CD8-positive, alpha-beta memory T cell (primary cell): ENCODE results near the gene OR8K3. TPM values are rescaled to one million over a fixed set of nuclear protein-coding genes. Genes with fewer than 3 reads are reported as not detected.

Source experiments
- CTCF ChIA-PET: fragments of 350-600 bp; sonication (Branson Sonifier 250); formaldehyde crosslinking; loops from one replicate; lab custom pipeline; 2021; ENCODE audit warnings: antibody characterized with exemption; lab: Charles Lee
- POLR2A ChIA-PET: fragments of 350-600 bp; sonication (Branson Sonifier 250); formaldehyde crosslinking; loops from one replicate; lab custom pipeline; 2021; ENCODE audit warnings: antibody characterized with exemption; lab: Charles Lee
- DNase-seq, 5 donors: peaks; one replicate each; pipeline versions ENCODE4 v3.0.0 to v3.0.0-alpha.2; 2020 to 2022; ENCODE audit warnings: mixed read lengths in 1 of 5
- H3K27ac ChIP-seq: one replicate; pipeline ENCODE4 v1.7.0; 2013; ENCODE audit warnings: low read depth, mild to moderate bottlenecking, low read length, moderate library complexity
- H3K27me3 ChIP-seq: 2 replicates; pipeline ENCODE4 v1.7.0; 2013; ENCODE audit warnings: low read length, mild to moderate bottlenecking; ENCODE audit not compliant: insufficient read depth, poor library complexity, severe bottlenecking
- H3K36me3 ChIP-seq: 2 replicates; pipeline ENCODE4 v1.7.0; 2013; ENCODE audit warnings: mild to moderate bottlenecking, low read length, moderate library complexity; ENCODE audit not compliant: insufficient read depth
- H3K4me1 ChIP-seq: 2 replicates; pipeline ENCODE4 v1.7.0; 2013; ENCODE audit warnings: mild to moderate bottlenecking, low read length, moderate library complexity; ENCODE audit not compliant: insufficient read depth
- H3K4me3 ChIP-seq: 2 replicates; pipeline ENCODE4 v1.7.0; 2013; ENCODE audit warnings: mild to moderate bottlenecking, low read length
- H3K9me3 ChIP-seq: 2 replicates; pipeline ENCODE4 v1.7.0; 2013; ENCODE audit warnings: mild to moderate bottlenecking, low read length
- H3K27ac Mint-ChIP-seq, 8 donors: one replicate each; pipeline ENCODE4 v1.8.0; 2020 to 2021; ENCODE audit warnings: mixed read lengths in 8 of 8, mild to moderate bottlenecking in 6 of 8, inconsistent platforms in 3 of 8, moderate library complexity in 3 of 8
- H3K27me3 Mint-ChIP-seq, 2 donors: one replicate each; pipeline ENCODE4 v1.8.0; 2020 to 2021; ENCODE audit warnings: mixed read lengths in 2 of 2, mild to moderate bottlenecking in 1 of 2, moderate library complexity in 1 of 2
- H3K36me3 Mint-ChIP-seq, 3 donors: one replicate each; pipeline ENCODE4 v1.8.0; 2020 to 2021; ENCODE audit warnings: mixed read lengths in 3 of 3, inconsistent platforms in 1 of 3, mild to moderate bottlenecking in 1 of 3
- H3K4me1 Mint-ChIP-seq, 3 donors: one replicate each; pipeline ENCODE4 v1.8.0; 2020 to 2021; ENCODE audit warnings: mixed read lengths in 3 of 3, inconsistent platforms in 1 of 3, mild to moderate bottlenecking in 1 of 3
- H3K4me3 Mint-ChIP-seq, 7 donors: one replicate each; pipeline ENCODE4 v1.8.0; 2020 to 2021; ENCODE audit warnings: mixed read lengths in 7 of 7, mild to moderate bottlenecking in 6 of 7, moderate library complexity in 4 of 7, inconsistent platforms in 2 of 7
- H3K9me3 Mint-ChIP-seq, 5 donors: one replicate each; pipeline ENCODE4 v1.8.0; 2020 to 2022; ENCODE audit warnings: mixed read lengths in 5 of 5, mild to moderate bottlenecking in 3 of 5, moderate library complexity in 2 of 5, inconsistent platforms in 1 of 5
- polyA plus RNA-seq: library from polyadenylated mRNA; unstranded; fragments of 300-500 nt; fragmentation: Illumina TruSeq; gene quantifications from one replicate; pipeline ENCODE4 v1.2.3, GENCODE V29; 2021
- total RNA-seq, 2 experiments: library from RNA; stranded (reverse); gene quantifications; one replicate each; pipeline ENCODE4 v1.2.3, GENCODE V29; 2021

Gene OR8K3
- not detected for total RNA-seq
- polyA plus RNA-seq, result not detected

- Histone ChIP-seq H3K27me3 (no peaks in the 10 kb centered on the region), H3K9me3 (no peaks in the 10 kb centered on the region), H3K27ac (no peak within 1 kb of the TSS), H3K4me3 (no peak within 1 kb of the TSS), H3K4me1 (no peaks in the 10 kb centered on the region), H3K36me3 (no peaks in the 10 kb centered on the region)
- Mint-ChIP-seq H3K27ac (no peak within 1 kb of the TSS), H3K27me3 (no peaks in the 10 kb centered on the region), H3K4me1 (no peaks in the 10 kb centered on the region), H3K36me3 (no peaks in the 10 kb centered on the region), H3K9me3 (peaks cover 7 to 24% (median 9%) of the 10 kb centered on the region in 5 donors), H3K4me3 (no peak within 1 kb of the TSS)
- POLR2A ChIA-PET, result no interaction called here
- DNase-seq, result no peak
- CTCF ChIA-PET, result no interaction called here
Measured at GRCh38 chr11:56314844-56315243, at the start of gene OR8K3. Gene OR8K3, plus strand, starts transcription at chr11:56315144. Its CDS starts 3,163 bp downstream, at chr11:56318307.

DNA sequence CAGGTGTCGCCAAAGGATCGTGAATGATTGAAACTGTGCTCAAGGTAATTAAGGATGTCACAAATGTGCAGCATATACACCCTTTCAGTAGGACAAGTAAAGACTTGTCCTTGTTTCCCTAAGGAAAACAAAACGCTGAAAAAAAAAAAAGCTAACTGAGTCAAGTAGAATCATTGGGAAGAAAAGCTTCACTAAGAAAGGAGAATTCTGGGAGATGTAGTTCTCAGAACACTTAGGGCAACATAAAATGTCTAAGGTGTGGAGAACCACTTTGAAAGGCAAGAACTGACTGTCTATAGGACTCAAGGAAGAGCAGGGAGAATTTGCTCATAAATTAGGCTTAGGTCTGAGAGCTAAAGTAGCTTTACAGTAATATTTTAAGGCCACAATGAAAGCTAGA lies 43.9 kb upstream of the OR8K3 start:
- H3K27ac ChIP-seq, result no peak overlapping the region
- ChIA-PET POLR2A (no interaction called here), CTCF (no interaction called here)
- H3K27ac Mint-ChIP-seq, result no peak overlapping the region
- H3K4me1 ChIP-seq, result no peaks in the 10 kb centered on the region
- H3K36me3 ChIP-seq, result no peaks in the 10 kb centered on the region
- no peaks in the 10 kb centered on the region for H3K36me3 Mint-ChIP-seq
- no peaks in the 10 kb centered on the region for H3K4me1 Mint-ChIP-seq
- H3K4me3 ChIP-seq, result no peak overlapping the region
- no peaks in the 10 kb centered on the region for H3K9me3 ChIP-seq
- H3K27me3 Mint-ChIP-seq, result no peaks in the 10 kb centered on the region
- H3K4me3 Mint-ChIP-seq, result no peak overlapping the region
- H3K9me3 Mint-ChIP-seq, result peaks cover 10 to 28% (median 19%) of the 10 kb centered on the region in 5 donors
- H3K27me3 ChIP-seq, result no peaks in the 10 kb centered on the region
- DNase-seq, result no peak

DNA sequence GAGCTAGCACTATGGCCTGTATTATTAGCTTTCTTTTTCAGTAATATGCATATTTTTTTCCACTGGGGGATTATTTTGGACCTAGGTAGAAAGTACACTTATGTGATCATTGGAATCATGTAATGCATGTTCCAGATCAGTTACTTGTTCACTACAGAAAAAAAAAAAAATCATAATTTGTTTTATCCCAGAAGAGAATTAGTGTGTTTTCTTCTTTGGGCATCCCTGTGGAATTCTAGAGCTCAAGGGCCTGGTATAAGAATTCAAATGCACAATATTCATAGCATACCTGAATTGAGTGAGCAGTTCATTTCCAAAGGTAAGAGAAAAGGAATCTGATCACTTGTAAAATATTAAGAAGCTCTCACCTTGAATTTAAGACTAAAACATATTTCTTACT lies 41.1 kb upstream of the OR8K3 start, which contains the start of gene OR5T1:
OR5T1 (plus strand) TSS at position 301 of the 400 bp plus-strand sequence. CDS start 1,485 bp downstream, outside the sequence.
- DNase-seq, result no peak
- no peaks in the 10 kb centered on the region for H3K27me3 ChIP-seq
- POLR2A ChIA-PET, result no interaction called here
- Mint-ChIP-seq H3K36me3 (no peaks in the 10 kb centered on the region), H3K27ac (no peak within 1 kb of the TSS), H3K27me3 (no peaks in the 10 kb centered on the region), H3K9me3 (peaks cover 3 to 28% (median 17%) of the 10 kb centered on the region in 5 donors), H3K4me3 (no peak within 1 kb of the TSS), H3K4me1 (no peaks in the 10 kb centered on the region)
- H3K27ac ChIP-seq, result no peak within 1 kb of the TSS
- H3K4me1 ChIP-seq, result no peaks in the 10 kb centered on the region
- no peaks in the 10 kb centered on the region for H3K36me3 ChIP-seq
- CTCF ChIA-PET, result no interaction called here
- no peaks in the 10 kb centered on the region for H3K9me3 ChIP-seq
- H3K4me3 ChIP-seq, result no peak within 1 kb of the TSS

DNA sequence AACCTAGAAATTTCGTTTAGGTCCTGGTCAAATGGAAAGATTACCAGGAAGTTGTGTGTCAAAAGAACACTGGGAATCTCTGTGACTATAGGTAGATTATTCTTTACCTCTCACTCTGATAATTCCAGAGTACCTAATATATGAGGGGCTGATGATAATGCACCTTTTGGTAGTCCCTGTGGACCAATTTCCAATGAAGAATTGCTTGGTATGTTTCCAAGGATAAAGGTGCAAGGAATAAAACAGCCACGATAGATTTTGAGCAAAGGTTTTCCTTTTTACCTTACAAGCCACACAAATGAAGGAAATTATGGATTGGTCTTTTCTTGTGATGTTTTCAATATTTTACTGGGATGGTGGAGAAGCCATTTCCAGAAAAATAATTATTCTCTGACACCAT lies 22.8 kb upstream of the OR8K3 start, which contains the start of gene OR8H1:
OR8H1 (minus strand) TSS at position 101 of the 400 bp plus-strand sequence. CDS start 1,192 bp downstream, outside the sequence.
- Mint-ChIP-seq H3K36me3 (no peaks in the 10 kb centered on the region), H3K27me3 (no peaks in the 10 kb centered on the region), H3K4me3 (no peak within 1 kb of the TSS), H3K9me3 (peaks cover 9 to 41% (median 11%) of the 10 kb centered on the region in 5 donors), H3K27ac (no peak within 1 kb of the TSS), H3K4me1 (no peaks in the 10 kb centered on the region)
- no peak for DNase-seq
- Histone ChIP-seq H3K36me3 (no peaks in the 10 kb centered on the region), H3K4me1 (no peaks in the 10 kb centered on the region), H3K9me3 (no peaks in the 10 kb centered on the region), H3K4me3 (no peak within 1 kb of the TSS), H3K27me3 (no peaks in the 10 kb centered on the region), H3K27ac (no peak within 1 kb of the TSS)
- POLR2A ChIA-PET, result no interaction called here
- CTCF ChIA-PET, result no interaction called here

GRCh38 chr11:56296898-56297297 lies 18.0 kb upstream of the OR8K3 start:
- ChIA-PET CTCF (no interaction called here), POLR2A (no interaction called here)
- Histone ChIP-seq H3K9me3 (no peaks in the 10 kb centered on the region), H3K27ac (no peak overlapping the region), H3K4me3 (no peak overlapping the region), H3K36me3 (no peaks in the 10 kb centered on the region), H3K27me3 (no peaks in the 10 kb centered on the region), H3K4me1 (no peaks in the 10 kb centered on the region)
- H3K9me3 Mint-ChIP-seq, result peaks cover 0 to 24% (median 6%) of the 10 kb centered on the region in 5 donors
- no peak for DNase-seq
- H3K27ac Mint-ChIP-seq, result no peak overlapping the region
- H3K27me3 Mint-ChIP-seq, result no peaks in the 10 kb centered on the region
- H3K4me1 Mint-ChIP-seq, result no peaks in the 10 kb centered on the region
- no peaks in the 10 kb centered on the region for H3K36me3 Mint-ChIP-seq
- no peak overlapping the region for H3K4me3 Mint-ChIP-seq

- Mint-ChIP-seq H3K27me3 (no peaks in the 10 kb centered on the region), H3K27ac (no peak overlapping the region), H3K9me3 (peaks cover 15 to 45% (median 28%) of the 10 kb centered on the region in 5 donors), H3K36me3 (no peaks in the 10 kb centered on the region), H3K4me1 (no peaks in the 10 kb centered on the region), H3K4me3 (no peak overlapping the region)
- Histone ChIP-seq H3K27me3 (no peaks in the 10 kb centered on the region), H3K27ac (no peak overlapping the region), H3K4me1 (no peaks in the 10 kb centered on the region), H3K36me3 (no peaks in the 10 kb centered on the region), H3K4me3 (no peak overlapping the region), H3K9me3 (no peaks in the 10 kb centered on the region)
- no peak for DNase-seq
- ChIA-PET POLR2A (no interaction called here), CTCF (no interaction called here)
Measured at GRCh38 chr11:56307836-56308235, 7.1 kb upstream of the OR8K3 start.

- peak in 1 of 5 donors; percentile 28 for DNase-seq
- Mint-ChIP-seq H3K36me3 (no peaks in the 10 kb centered on the region), H3K4me3 (no peak overlapping the region), H3K4me1 (no peaks in the 10 kb centered on the region), H3K27me3 (no peaks in the 10 kb centered on the region), H3K9me3 (peaks cover 0 to 28% (median 8%) of the 10 kb centered on the region in 5 donors), H3K27ac (no peak overlapping the region)
- Histone ChIP-seq H3K4me3 (no peak overlapping the region), H3K27ac (no peak overlapping the region), H3K36me3 (no peaks in the 10 kb centered on the region), H3K4me1 (no peaks in the 10 kb centered on the region), H3K9me3 (no peaks in the 10 kb centered on the region), H3K27me3 (no peaks in the 10 kb centered on the region)
- CTCF ChIA-PET, result no interaction called here
- POLR2A ChIA-PET, result no interaction called here
Measured at GRCh38 chr11:56331861-56332491, 17.0 kb downstream of the OR8K3 start.

- no peak for DNase-seq
- Mint-ChIP-seq H3K4me3 (no peak overlapping the region), H3K27ac (no peak overlapping the region), H3K4me1 (no peaks in the 10 kb centered on the region), H3K9me3 (peaks cover 2 to 30% (median 11%) of the 10 kb centered on the region in 5 donors), H3K27me3 (no peaks in the 10 kb centered on the region), H3K36me3 (no peaks in the 10 kb centered on the region)
- H3K4me1 ChIP-seq, result no peaks in the 10 kb centered on the region
- H3K27me3 ChIP-seq, result no peaks in the 10 kb centered on the region
- no peaks in the 10 kb centered on the region for H3K36me3 ChIP-seq
- POLR2A ChIA-PET, result no interaction called here
- no peak overlapping the region for H3K27ac ChIP-seq
- no peaks in the 10 kb centered on the region for H3K9me3 ChIP-seq
- no peak overlapping the region for H3K4me3 ChIP-seq
- CTCF ChIA-PET, result no interaction called here
Measured at GRCh38 chr11:56333156-56333555, 18.2 kb downstream of the OR8K3 start.
